Motor neuron (in vitro differentiated cells): ENCODE measurements around the gene CD52. TPM values are rescaled to one million over a fixed set of nuclear protein-coding genes. Genes with fewer than 3 reads are reported as not detected.
"Not testable (repeated sequence)": the region's sequence is repeated elsewhere in the genome, so short reads cannot be mapped to it uniquely, and the experiment has no call there.

Source experiments
- ATAC-seq, 8 experiments: fragments of 200-7000 bp; cut with Tn5 transposase; replicated peaks in 6 of 8; 2 replicates each; pipeline ENCODE4 v1.8.0; 2021; ENCODE audit warnings: mild to moderate bottlenecking in 8 of 8, moderate library complexity in 8 of 8
- H3K27ac ChIP-seq, 2 donors: fragments of 250-450 bp; sonication (Bioruptor Pico); 2 replicates each; pipeline ENCODE4 v1.9.0; 2021; ENCODE audit warnings: antibody characterized with exemption in 2 of 2, mild to moderate bottlenecking in 2 of 2, moderate library complexity in 1 of 2
- H3K4me1 ChIP-seq, 2 donors: fragments of 250-450 bp; sonication (Bioruptor Pico); replicated peaks in 1 of 2; 2 replicates each; pipeline ENCODE4 v1.6.1; 2021; ENCODE audit warnings: antibody characterized with exemption in 2 of 2, mild to moderate bottlenecking in 2 of 2, moderate library complexity in 1 of 2
- H3K4me3 ChIP-seq, 5 donors: fragments of 250-450 bp; sonication (Bioruptor Pico); 2 replicates each; pipeline ENCODE4 v1.9.0; 2021; ENCODE audit warnings: antibody characterized with exemption in 5 of 5, mild to moderate bottlenecking in 5 of 5, moderate library complexity in 4 of 5
- WGBS, 10 experiments: fragments of 450-650 bp; shearing (Covaris generic); methylation state at CpG; one replicate each; pipeline ENCODE4 v1.0.0; 2022; 5-methylcytosine and 5-hydroxymethylcytosine counted together
- in situ Hi-C, 9 experiments: fragments of 400-800 bp; cut with MboI; loops; one replicate each; pipeline ENCODE4 v1.15.0; 2021; ENCODE audit warnings: low sequenced_read_pairs in 9 of 9, low pct_unique_long_range_greater_than_20kb in 2 of 9; ENCODE audit not compliant: unreplicated experiment in 9 of 9
- total RNA-seq, 8 experiments: library from RNA; unstranded; fragments of 300-600 nt; gene quantifications; 2 replicates each; pipeline versions ENCODE4 v1.2.3 to v1.2.4, GENCODE V29; 2022

Gene CD52
- total RNA-seq, 8 experiments from 2014 or later: 0.49 to 0.76 (median 0.71) TPM; not detected in 5

DNA sequence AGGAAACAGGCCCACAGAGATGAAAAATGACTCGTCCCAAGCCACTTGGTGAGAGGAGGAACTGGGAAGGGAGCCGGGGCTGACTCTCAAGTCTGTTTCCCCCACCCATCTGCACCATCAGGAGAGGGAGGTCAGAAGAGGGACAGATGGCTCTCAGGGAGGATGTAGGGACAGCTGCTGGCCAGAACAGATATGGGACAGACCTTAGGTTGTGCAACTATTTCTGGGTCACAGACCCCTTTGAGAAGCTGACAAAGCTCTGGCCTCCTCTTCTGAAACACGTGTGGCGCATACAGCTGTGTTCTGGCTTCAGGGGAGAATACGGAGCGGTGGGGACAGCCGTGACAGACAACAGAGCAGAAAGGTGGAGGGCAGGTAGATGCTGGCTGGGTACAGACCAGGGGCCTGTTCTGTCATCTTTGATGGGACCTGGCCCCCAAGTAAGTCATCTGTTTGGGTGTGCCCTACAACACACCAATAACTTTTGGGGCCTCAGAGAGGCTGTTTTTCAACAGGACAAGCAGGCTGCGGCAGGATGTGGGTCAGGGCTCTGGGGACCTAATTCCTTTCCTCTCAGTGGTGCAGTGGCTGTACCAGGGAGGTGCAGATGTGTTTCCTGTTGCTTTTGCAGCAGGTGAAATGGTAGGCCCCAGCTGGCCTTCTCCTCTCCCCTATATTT lies 30.6 kb upstream of the CD52 start:
- WGBS, 10 experiments: 0 to 80% (median 48%) methylated on average over 1 to 8 of the region's 8 CpGs; no CpG with 5 or more reads in 2 of the 10 experiments
- no peak overlapping the region for H3K4me3 ChIP-seq
- peaks cover 8 to 17% of the 10 kb centered on the region in 2 donors for H3K4me1 ChIP-seq
- in situ Hi-C loops: loop anchor here in 1 of 9 experiments (25.0 kb wide), 1 partner anchor 100 kb away; no protein-coding TSS in a partner anchor
- ATAC-seq: no peak
- H3K27ac ChIP-seq: no peak overlapping the region

DNA sequence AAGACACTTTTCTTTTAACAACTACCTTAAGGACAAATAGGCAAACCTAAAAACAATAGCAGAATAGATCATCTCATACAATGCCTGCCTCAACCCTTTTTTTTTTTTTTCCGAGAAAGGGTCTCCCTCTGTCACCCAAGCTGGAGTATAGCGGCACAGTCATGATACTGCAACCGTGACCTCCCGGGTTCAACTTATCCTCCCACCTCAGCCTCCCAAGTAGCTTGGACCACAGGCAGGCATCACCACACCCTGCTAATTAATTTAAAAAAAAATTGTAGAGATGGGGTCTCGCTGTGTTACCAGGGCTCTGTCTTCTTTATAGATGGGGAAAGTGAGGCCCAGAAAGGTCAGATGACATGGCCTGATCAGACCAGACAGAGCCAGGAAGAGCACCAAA lies 29.9 kb upstream of the CD52 start:
- in situ Hi-C loops: loop anchor here in 1 of 9 experiments (25.0 kb wide), 1 partner anchor 99 kb away; no protein-coding TSS in a partner anchor
- ATAC-seq: no peak
- Histone ChIP-seq H3K4me3 (no peak overlapping the region), H3K27ac (no peak overlapping the region), H3K4me1 (peaks cover 8 to 17% of the 10 kb centered on the region in 2 donors)
- WGBS, 10 experiments: 70 to 100% (median 83%) methylated on average over 1 to 5 of the region's 5 CpGs; no CpG with 5 or more reads in 3 of the 10 experiments

DNA sequence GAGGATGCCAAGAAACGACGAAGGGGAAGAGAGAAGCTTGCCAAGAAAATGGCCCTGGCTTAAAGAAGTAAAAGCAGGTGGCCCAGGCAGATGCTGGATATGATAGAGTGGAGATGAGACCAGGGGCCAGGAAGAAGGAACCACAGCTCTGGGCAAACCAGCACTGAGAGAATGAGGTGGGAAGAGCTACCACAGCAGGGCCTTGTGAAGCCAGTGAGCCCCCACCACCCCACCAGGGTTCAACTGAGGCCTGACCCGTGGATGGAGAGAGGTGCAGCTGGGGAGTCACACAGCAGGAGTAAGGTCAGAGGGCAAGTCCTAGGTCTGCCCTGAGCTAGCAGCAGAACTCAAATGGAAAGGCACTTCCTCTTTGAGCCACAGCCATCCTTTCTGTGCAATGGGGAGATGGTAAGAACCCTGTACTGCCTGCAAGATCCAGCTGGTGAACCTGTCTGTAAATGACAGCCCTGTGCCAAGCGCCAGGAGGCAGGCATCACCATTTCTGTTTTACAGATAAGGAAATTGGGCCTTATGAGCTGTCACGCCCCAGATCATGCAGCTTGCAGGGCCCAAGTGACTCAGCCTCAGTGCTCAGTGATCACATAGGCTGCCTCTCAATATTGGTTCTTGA lies 29.3 kb upstream of the CD52 start:
- no peak overlapping the region for H3K27ac ChIP-seq
- 20 to 100% (median 90%) methylated on average over 1 to 5 of the region's 5 CpGs; no CpG with 5 or more reads in 3 of the 10 experiments for WGBS, 10 experiments
- ATAC-seq: peak in 1 of 8 experiments; percentile 4
- H3K4me3 ChIP-seq: no peak overlapping the region
- H3K4me1 ChIP-seq: peaks cover 8 to 17% of the 10 kb centered on the region in 2 donors
- in situ Hi-C loops: loop anchor here in 1 of 9 experiments (25.0 kb wide), 1 partner anchor 99 kb away; no protein-coding TSS in a partner anchor

DNA sequence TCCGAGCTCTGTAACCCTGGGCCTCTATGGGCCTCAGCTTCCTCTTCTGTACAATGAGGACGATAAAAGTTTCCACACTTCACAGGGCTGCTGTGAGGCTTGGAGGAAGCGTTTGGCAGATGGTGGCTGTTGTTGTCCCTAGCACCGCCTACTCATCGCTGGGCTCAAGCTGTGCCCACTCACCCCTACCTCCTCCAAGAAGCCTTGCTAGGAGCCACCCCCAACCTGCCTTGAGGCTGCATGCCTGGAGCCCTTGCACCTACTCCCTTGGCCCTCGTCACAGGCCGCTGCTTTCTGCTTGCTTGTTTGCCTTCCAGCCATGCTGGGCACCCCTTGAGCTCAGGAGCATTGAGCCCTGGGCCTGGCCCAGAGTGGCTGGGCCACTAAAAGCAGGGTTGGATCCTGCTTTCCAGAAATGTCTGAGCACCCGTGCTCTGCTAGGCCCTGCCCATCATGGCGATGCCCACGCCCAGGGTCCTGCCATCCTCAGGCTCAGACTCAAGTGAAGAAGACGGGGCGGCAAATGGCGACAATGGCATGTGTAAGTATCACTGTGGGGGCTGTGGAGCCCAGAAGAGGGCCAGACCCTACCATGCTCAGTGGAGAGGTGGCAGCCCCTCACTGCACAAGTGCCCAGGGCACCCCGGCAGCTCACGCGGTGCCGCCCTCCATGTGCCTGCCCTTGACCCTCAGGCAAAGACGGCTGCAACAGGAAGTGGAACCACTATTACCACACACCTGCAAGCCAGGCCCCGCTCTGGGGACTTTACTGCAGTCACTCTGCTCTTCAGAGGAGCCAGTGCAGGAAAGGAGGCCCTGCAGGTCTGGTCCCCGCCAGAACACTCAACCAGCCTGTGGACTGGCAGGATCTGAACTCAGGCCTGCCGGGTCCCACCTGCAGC lies 28.3 kb upstream of the CD52 start:
- in situ Hi-C loops: loop anchor here in 1 of 9 experiments (25.0 kb wide), 1 partner anchor 98 kb away; no protein-coding TSS in a partner anchor
- ATAC-seq: no peak
- Histone ChIP-seq H3K27ac (no peak overlapping the region), H3K4me3 (no peak overlapping the region), H3K4me1 (peaks cover 6 to 15% of the 10 kb centered on the region in 2 donors)
- 67 to 100% (median 87%) methylated on average over 2 to 14 of the region's 21 CpGs; no CpG with 5 or more reads in 1 of the 10 experiments for WGBS, 10 experiments

DNA sequence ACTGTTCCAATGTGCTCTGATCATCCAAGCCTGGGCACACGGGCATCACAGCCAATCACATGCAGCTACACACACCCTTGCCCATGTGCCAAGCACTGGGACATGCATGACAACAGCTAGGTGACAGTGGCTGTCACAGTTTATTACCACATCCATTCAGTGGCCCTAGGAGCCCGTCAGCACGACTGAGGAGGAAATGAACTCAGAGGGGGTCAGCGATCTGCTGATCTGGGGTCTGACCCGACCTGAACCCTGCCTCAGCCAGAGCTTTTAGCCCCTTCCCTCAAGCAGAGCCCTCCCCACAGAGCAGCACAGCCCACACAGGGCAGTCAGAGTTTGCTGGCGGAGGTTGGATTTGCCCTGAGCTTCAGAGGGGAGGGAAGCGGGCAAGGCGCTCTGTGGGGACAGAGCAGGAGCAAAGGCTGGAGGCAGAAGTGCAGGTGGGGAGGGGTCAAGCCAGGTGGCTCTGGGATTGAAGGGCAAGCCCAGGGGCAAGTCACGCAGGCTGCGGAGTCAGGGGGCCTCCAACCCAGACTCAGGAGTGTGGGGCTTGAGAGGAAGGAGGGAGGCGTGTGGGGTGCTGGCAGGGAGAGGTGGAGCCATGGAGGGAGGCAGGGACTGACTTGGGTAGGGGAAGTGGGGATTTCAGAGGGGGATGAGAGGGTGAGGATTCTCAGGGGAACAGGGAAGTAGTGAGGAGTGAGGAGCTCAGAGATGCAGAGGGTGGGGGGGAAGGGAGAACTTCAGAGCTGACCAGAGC lies 27.5 kb upstream of the CD52 start:
- Histone ChIP-seq H3K27ac (no peak overlapping the region), H3K4me3 (no peak overlapping the region), H3K4me1 (peaks cover 0 to 6% of the 10 kb centered on the region in 2 donors)
- in situ Hi-C loops: loop anchor here in 1 of 9 experiments (25.0 kb wide), 1 partner anchor 97 kb away; no protein-coding TSS in a partner anchor
- WGBS, 10 experiments: 0 to 89% (median 54%) methylated on average over 1 to 7 of the region's 11 CpGs; no CpG with 5 or more reads in 5 of the 10 experiments
- peak in 3 of 8 experiments; percentile 2 to 20 (median 2) for ATAC-seq

DNA sequence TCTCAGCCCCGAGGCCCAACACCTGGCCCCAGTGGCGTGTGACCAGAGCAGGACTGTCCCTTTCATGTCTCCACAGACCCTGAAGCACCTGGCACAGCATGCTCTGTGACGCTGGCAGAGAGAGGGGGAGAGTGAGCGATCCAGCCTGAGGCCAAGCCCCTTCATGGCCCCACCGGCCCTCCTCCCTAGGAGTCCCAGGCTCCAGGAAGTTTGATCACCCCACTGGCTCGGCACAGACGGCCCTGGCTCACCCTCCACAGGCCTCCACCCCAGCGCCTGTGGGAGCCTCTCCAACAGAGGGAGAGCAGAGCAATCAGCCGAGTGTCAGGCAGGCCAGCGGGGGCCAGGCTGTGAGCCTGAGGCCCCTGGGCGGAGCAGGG lies 26.9 kb upstream of the CD52 start:
- Histone ChIP-seq H3K27ac (no peak overlapping the region), H3K4me1 (peaks cover 0 to 5% of the 10 kb centered on the region in 2 donors), H3K4me3 (no peak overlapping the region)
- 20 to 90% (median 71%) methylated on average over 1 to 7 of the region's 11 CpGs; no CpG with 5 or more reads in 6 of the 10 experiments for WGBS, 10 experiments
- in situ Hi-C loops: loop anchor here in 1 of 9 experiments (25.0 kb wide), 1 partner anchor 96 kb away; no protein-coding TSS in a partner anchor
- ATAC-seq: peak in 4 of 8 experiments; percentile 5 to 28 (median 18)

DNA sequence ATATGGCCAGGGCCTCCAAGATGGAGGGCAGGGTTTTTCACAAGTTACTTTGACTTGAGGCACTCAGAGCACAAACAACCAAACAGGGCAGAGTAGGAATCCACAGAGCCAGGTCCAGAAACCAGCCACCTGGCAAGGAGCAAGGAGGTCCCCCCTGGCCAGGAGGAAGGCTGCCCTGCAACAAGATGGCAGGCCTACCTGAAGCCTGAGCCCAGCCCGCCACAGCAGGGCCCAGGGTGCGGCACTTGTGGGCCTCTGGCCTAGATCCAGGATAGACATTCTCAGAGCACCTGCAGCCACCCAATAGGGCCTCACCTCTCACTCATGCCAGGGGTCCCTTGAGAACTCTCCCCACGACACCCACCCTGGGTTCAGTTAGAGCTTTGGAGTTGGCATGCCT lies 26.3 kb upstream of the CD52 start:
- Histone ChIP-seq H3K27ac (no peak overlapping the region), H3K4me3 (no peak overlapping the region), H3K4me1 (peaks cover 0 to 5% of the 10 kb centered on the region in 2 donors)
- ATAC-seq: no peak
- in situ Hi-C loops: loop anchor here in 1 of 9 experiments (25.0 kb wide), 1 partner anchor 96 kb away; no protein-coding TSS in a partner anchor
- WGBS, 10 experiments: 89 to 100% (median 95%) methylated on average over 1 to 3 of the region's 3 CpGs; no CpG with 5 or more reads in 7 of the 10 experiments

DNA sequence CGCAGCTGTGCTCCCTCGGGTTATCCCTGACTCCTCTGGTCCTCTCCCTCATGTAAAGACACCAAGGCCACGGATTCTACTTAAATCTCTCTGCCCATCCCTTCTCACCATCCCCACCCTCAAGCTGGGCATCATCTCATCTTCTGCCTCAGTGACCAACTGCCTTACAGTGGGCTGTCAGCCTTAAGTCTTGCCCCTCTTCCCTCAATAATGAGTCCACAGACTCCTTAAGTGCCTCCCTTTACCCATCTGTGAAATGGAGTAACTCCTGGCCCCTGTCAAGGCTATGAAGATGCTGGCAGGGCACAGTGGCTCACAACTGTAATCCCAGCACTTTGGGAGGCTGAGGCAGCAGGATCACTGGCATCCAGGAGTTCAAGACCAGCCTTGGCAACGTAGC lies 25.8 kb upstream of the CD52 start:
- WGBS, 10 experiments: 67 to 100% (median 92%) methylated on average over 1 to 4 of the region's 4 CpGs; no CpG with 5 or more reads in 4 of the 10 experiments
- Histone ChIP-seq H3K27ac (no peak overlapping the region), H3K4me1 (peaks cover 0 to 5% of the 10 kb centered on the region in 2 donors), H3K4me3 (no peak overlapping the region)
- in situ Hi-C loops: loop anchor here in 1 of 9 experiments (25.0 kb wide), 1 partner anchor 95 kb away; no protein-coding TSS in a partner anchor
- no peak for ATAC-seq

DNA sequence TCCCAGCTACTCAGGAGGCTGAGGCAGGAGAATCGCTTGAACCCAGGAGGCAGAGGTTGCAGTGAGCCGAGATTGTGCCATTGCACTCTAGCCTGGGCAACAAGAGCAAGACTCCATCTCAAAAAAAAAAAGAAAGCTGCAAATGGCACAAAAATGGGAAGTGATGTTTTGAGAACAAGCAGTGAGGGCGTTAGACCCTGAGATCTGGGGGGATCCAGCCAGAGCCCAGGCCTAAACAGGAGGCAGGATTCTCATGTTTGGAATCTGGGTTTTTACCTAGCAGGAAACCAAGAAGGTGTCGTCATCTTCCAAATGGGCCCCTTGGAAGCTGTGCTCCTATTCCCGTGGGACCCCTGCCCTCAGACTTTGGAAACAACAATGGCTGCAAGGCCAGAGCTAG lies 25.0 kb upstream of the CD52 start:
- in situ Hi-C loops: loop anchor here in 1 of 9 experiments (25.0 kb wide), 1 partner anchor 95 kb away; no protein-coding TSS in a partner anchor

DNA sequence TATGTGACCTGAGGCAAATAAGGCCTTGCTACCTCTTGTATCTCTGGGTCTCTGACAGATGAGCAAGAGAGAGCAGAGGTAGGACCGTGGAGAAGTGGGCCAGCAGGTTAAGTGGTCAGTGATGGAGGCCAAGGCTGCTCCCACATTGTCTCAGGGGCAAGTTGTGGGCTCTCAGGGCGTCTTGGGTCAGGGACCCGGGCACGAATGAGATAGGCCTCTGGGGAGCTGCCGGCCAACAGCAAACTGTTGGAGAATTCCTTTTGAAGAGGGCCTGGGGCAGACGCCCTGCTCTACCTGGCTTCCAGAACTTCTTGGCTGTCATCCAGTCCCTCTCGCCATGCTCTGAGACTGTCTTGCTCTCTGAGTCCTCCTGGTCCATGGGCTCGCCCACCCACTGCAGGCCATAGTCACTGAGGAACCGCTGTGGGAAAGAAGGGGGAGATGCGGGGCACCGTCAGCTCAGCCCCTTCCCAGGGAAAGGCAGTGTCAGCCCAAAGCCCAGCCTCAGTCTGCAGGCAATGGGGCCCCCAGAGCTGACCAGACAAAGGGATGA lies 23.8 kb upstream of the CD52 start:
- Histone ChIP-seq H3K4me1 (peaks cover 0 to 5% of the 10 kb centered on the region in 2 donors), H3K4me3 (no peak overlapping the region), H3K27ac (no peak overlapping the region)
- 67 to 100% (median 87%) methylated on average over 1 to 8 of the region's 11 CpGs; no CpG with 5 or more reads in 2 of the 10 experiments for WGBS, 10 experiments
- in situ Hi-C loops: loop anchor here in 1 of 9 experiments (25.0 kb wide), 1 partner anchor 93 kb away; no protein-coding TSS in a partner anchor
- ATAC-seq: no peak

More for the DNA sequence above, 25.0 kb upstream of the CD52 start:
- ATAC-seq, H3K4me1 ChIP-seq, H3K27ac ChIP-seq, H3K4me3 ChIP-seq: not testable (repeated sequence)
- WGBS, 10 experiments: 67 to 100% (median 93%) methylated on average over 1 to 3 of the region's 5 CpGs; no CpG with 5 or more reads in 3 of the 10 experiments
